ENCODE measurements around the gene REN. TPM values are rescaled to one million over a fixed set of nuclear protein-coding genes. Genes with fewer than 3 reads are reported as not detected.

The REN gene
- total and polyA plus RNA-seq, 9 of the 15 experiments (the other 6 are each of a cell fraction or from before 2014, with no cell fraction given): 1.7 to 9.9 (median 3.1) TPM

- Histone ChIP-seq H3K4me1 (replicated peaks in 1 of 2; ENCODE audit: control insufficient read depth in 2 of 2, insufficient read depth in 2 of 2, low read length in 2 of 2) (peaks cover 0 to 15% of the 10 kb centered on the region in 2 experiments; a peak in 2 of 5 replicates), H3K36me3 (ENCODE audit: control insufficient read depth, insufficient read depth, low read length) (no peaks in the 10 kb centered on the region), H3K4me2 (ENCODE audit: insufficient read depth, low read length) (no peak overlapping the region), H2AFZ (ENCODE audit: low read depth, low read length) (no peak overlapping the region), H3K27me3 (ENCODE audit: control insufficient read depth in 2 of 2, insufficient read depth in 2 of 2, low read length in 2 of 2) (peaks cover 19 to 38% of the 10 kb centered on the region in 2 experiments), H4K20me1 (replicated peaks; ENCODE audit: control insufficient read depth, insufficient read depth, low read length) (no peaks in the 10 kb centered on the region), H3K79me2 (ENCODE audit: control insufficient read depth, insufficient read depth, low read length) (no peaks in the 10 kb centered on the region), H3K9ac (ENCODE audit: insufficient read depth in 1 of 2, low read depth in 2 of 2, low read length in 2 of 2) (no peak overlapping the region), H3K9me1 (ENCODE audit: control insufficient read depth, insufficient read depth, low read length) (no peaks in the 10 kb centered on the region), H3K9me3 (replicated peaks; ENCODE audit: control insufficient read depth, insufficient read depth, low read depth, low read length) (no peaks in the 10 kb centered on the region), H3K27ac (ENCODE audit: extremely low read depth, low read depth, low read length) (no peak overlapping the region), H3K4me3 (no peak overlapping the region)
- in situ Hi-C loops (cut with MboI) (loop anchor here (5.0 kb wide), 1 partner anchor 266 kb away; the partner anchor contains the start of gene SNRPE), intact Hi-C loops (cut with micrococcal nuclease) (loop anchor here (5.0 to 10.0 kb wide), 2 partner anchors 504 to 621 kb away; partner anchors contain the start of gene ATP2B4)
- FAIRE-seq (no peak), DNase-seq (ENCODE audit: extremely low read depth in 1 of 4, low spot score in 3 of 4) (no peak), ATAC-seq (no peak)
- 23% methylated on average over 4 of the region's 4 CpGs for WGBS (ENCODE audit: insufficient coverage, low coverage, missing lambda C conversion rate)
- CTCF ChIA-PET (ENCODE audit: low intra/inter-chr PET ratio): interaction anchor here (0.8 to 3.3 kb wide), 5 partner anchors 258 to 790 kb away, joined by 3 to 35 read pairs (median 8); partner anchors contain the start of gene SNRPE
- TF ChIP-seq PBX2 (CRISPR knock-in tag; IDR thresholded peaks at IDR 0.05; ENCODE audit: low read depth): 0 out of 2 replicates have a peak, but pooled peaks have one; percentile 16
- TF ChIP-seq PBX2 (tag; conservative IDR thresholded peaks at IDR 0.05; ENCODE audit: low read depth): no peak
- TF ChIP-seq ZNF507 (tag; conservative IDR thresholded peaks at IDR 0.05): no peak
- TF ChIP-seq TCFL5 (CRISPR knock-in tag; conservative IDR thresholded peaks at IDR 0.05): no peak
- no TSS peak for BruUV-seq (replicated peaks)
- POLR2A ChIA-PET: interaction anchor here (0.5 to 1.4 kb wide), 10 partner anchors 9 to 277 kb away, joined by 3 to 9 read pairs (median 4); no protein-coding TSS in a partner anchor
Observed at GRCh38 chr1:204128464-204128963, 37.6 kb downstream of the REN start.

Data from K562 (cell line).